H1 (cell line): ENCODE measurements around the gene BAG1. TPM values are rescaled to one million over a fixed set of nuclear protein-coding genes. Genes with fewer than 3 reads are reported as not detected.

Source experiments
- CTCF ChIA-PET: fragments of 300-600 bp; sonication (Branson Sonifier 250); formaldehyde crosslinking; loops from one replicate; lab custom pipeline; 2021; ENCODE audit not compliant: partially characterized antibody; lab: Charles Lee
- POLR2A ChIA-PET: fragments of 300-600 bp; sonication (Branson Sonifier 250); formaldehyde crosslinking; loops from one replicate; lab custom pipeline; 2021; ENCODE audit warnings: inconsistent platforms; ENCODE audit not compliant: partially characterized antibody; lab: Charles Lee
- DNase-seq, 2 experiments: peaks; one replicate each; pipeline versions ENCODE4 v3.0.0 to v3.0.0-alpha.2; 2010 to 2022; ENCODE audit warnings: low spot score in 2 of 2, low read depth in 1 of 2, mixed read lengths in 1 of 2
- FAIRE-seq: peaks from 2 replicates; lab custom pipeline; 2011; peaks lifted over from hg19 to GRCh38; lab: Jason Lieb, UNC
- H2AFZ ChIP-seq: 2 replicates; pipeline ENCODE4 v1.8.1; 2012; ENCODE audit warnings: low read length, inconsistent platforms
- H2AK5ac ChIP-seq: 2 replicates; pipeline ENCODE4 v1.6.1; 2013; ENCODE audit warnings: low read depth, low read length
- H2BK120ac ChIP-seq: replicated peaks from 2 replicates; pipeline ENCODE3; 2013; ENCODE audit warnings: low read depth, low read length, inconsistent platforms
- H2BK12ac ChIP-seq: 2 replicates; pipeline ENCODE4 v1.6.1; 2013; ENCODE audit warnings: low read depth, low read length
- H2BK15ac ChIP-seq: 2 replicates; pipeline ENCODE4 v1.6.1; 2013; ENCODE audit warnings: low read length
- H2BK20ac ChIP-seq: 2 replicates; pipeline ENCODE4 v1.6.1; 2013; ENCODE audit warnings: low read length
- H2BK5ac ChIP-seq: 2 replicates; pipeline ENCODE4 v1.6.1; 2013; ENCODE audit warnings: low read depth, low read length
- H3K14ac ChIP-seq: 2 replicates; pipeline ENCODE4 v1.6.1; 2013; ENCODE audit warnings: inconsistent platforms; ENCODE audit not compliant: insufficient read length
- H3K18ac ChIP-seq: 2 replicates; pipeline ENCODE4 v1.6.1; 2013; ENCODE audit warnings: low read length; ENCODE audit errors: extremely low read depth
- H3K23ac ChIP-seq: 2 replicates; pipeline ENCODE4 v1.6.1; 2013; ENCODE audit warnings: inconsistent platforms; ENCODE audit not compliant: insufficient read length
- H3K23me2 ChIP-seq: 2 replicates; pipeline ENCODE4 v1.6.1; 2013; ENCODE audit warnings: low read depth, low read length
- H3K27ac ChIP-seq: 2 replicates; pipeline ENCODE4 v1.6.1; 2011; ENCODE audit warnings: low read depth, low read length, inconsistent platforms
- H3K27me3 ChIP-seq, 4 experiments: replicated peaks in 1 of 4; 1 replicate in 1 of 4; 2 replicates in 3 of 4; pipeline versions ENCODE4 v1.6.1 to v1.8.1; 2011 to 2013; ENCODE audit warnings: low read length in 3 of 4, mild to moderate bottlenecking in 3 of 4, inconsistent platforms in 2 of 4, mixed read lengths in 2 of 4, moderate library complexity in 1 of 4; ENCODE audit not compliant: control insufficient read depth in 3 of 4, insufficient read depth in 3 of 4; ENCODE audit errors: extremely low read depth in 1 of 4
- H3K36me3 ChIP-seq, 4 experiments: 2 replicates each; pipeline versions ENCODE4 v1.6.1 to v1.8.1; 2011 to 2013; ENCODE audit warnings: mild to moderate bottlenecking in 4 of 4, low read length in 3 of 4, moderate library complexity in 2 of 4, control low read depth in 1 of 4, inconsistent platforms in 1 of 4; ENCODE audit not compliant: insufficient read depth in 4 of 4, control insufficient read depth in 2 of 4
- H3K4ac ChIP-seq: replicated peaks from 2 replicates; pipeline ENCODE3; 2013; ENCODE audit warnings: low read length, low read depth, mixed read lengths, inconsistent platforms; ENCODE audit not compliant: insufficient read length
- H3K4me1 ChIP-seq, 4 experiments: replicated peaks in 1 of 4; 1 replicate in 1 of 4; 2 replicates in 3 of 4; pipeline versions ENCODE4 v1.6.1 to v1.8.1; 2011 to 2013; ENCODE audit warnings: low read length in 3 of 4, inconsistent platforms in 2 of 4, mixed read lengths in 1 of 4; ENCODE audit not compliant: insufficient read depth in 4 of 4, control insufficient read depth in 3 of 4
- H3K4me2 ChIP-seq, 2 experiments: 2 replicates each; pipeline versions ENCODE4 v1.6.1 to v1.8.1; 2011 to 2013; ENCODE audit warnings: low read depth in 2 of 2, low read length in 2 of 2, control low read depth in 1 of 2, inconsistent platforms in 1 of 2, mild to moderate bottlenecking in 1 of 2; ENCODE audit not compliant: insufficient read depth in 1 of 2
- H3K4me3 ChIP-seq, 4 experiments: fragments of 200-600, 300-600 bp in 1 of 4; sonication (generic), shearing (Covaris generic), sonication (Bioruptor Twin) in 1 of 4; 2 replicates each; pipeline versions ENCODE4 v1.5.1 to v1.8.1; 2011 to 2016; ENCODE audit warnings: low read length in 4 of 4, low read depth in 3 of 4, control low read depth in 2 of 4, inconsistent platforms in 2 of 4, mild to moderate bottlenecking in 2 of 4, mixed read lengths in 1 of 4, moderate library complexity in 1 of 4; ENCODE audit not compliant: insufficient read depth in 2 of 4; ENCODE audit errors: extremely low read depth in 1 of 4
- H3K56ac ChIP-seq: replicated peaks from 2 replicates; pipeline ENCODE3; 2013; ENCODE audit warnings: low read depth, mild to moderate bottlenecking, mixed read lengths, low read length, inconsistent platforms; ENCODE audit not compliant: insufficient read length
- H3K79me1 ChIP-seq: 2 replicates; pipeline ENCODE4 v1.6.1; 2013; ENCODE audit warnings: low read depth, low read length, control low read depth
- H3K79me2 ChIP-seq, 2 experiments: 2 replicates each; pipeline versions ENCODE4 v1.6.1 to v1.8.1; 2012 to 2013; ENCODE audit warnings: low read length in 2 of 2, mild to moderate bottlenecking in 2 of 2, inconsistent platforms in 1 of 2; ENCODE audit not compliant: insufficient read depth in 2 of 2, control insufficient read depth in 1 of 2
- H3K9ac ChIP-seq, 4 experiments: replicated peaks in 1 of 4; 1 replicate in 1 of 4; 2 replicates in 3 of 4; pipeline versions ENCODE4 v1.6.1 to v1.8.1; 2011 to 2013; ENCODE audit warnings: low read depth in 3 of 4, low read length in 3 of 4, control low read depth in 2 of 4, mild to moderate bottlenecking in 2 of 4, moderate library complexity in 2 of 4, inconsistent platforms in 1 of 4; ENCODE audit errors: extremely low read depth in 1 of 4
- H3K9me3 ChIP-seq, 2 experiments: 2 replicates each; pipeline versions ENCODE4 v1.6.1 to v1.8.1; 2012 to 2013; ENCODE audit warnings: mild to moderate bottlenecking in 2 of 2, moderate library complexity in 2 of 2, control low read depth in 1 of 2, inconsistent platforms in 1 of 2, low read depth in 1 of 2, low read length in 1 of 2, mixed read lengths in 1 of 2; ENCODE audit not compliant: insufficient read depth in 2 of 2
- H4K20me1 ChIP-seq, 2 experiments: replicated peaks in 1 of 2; 2 replicates each; pipeline versions ENCODE3 to v1.8.1; 2011 to 2013; ENCODE audit warnings: inconsistent platforms in 2 of 2, low read length in 2 of 2, mild to moderate bottlenecking in 1 of 2; ENCODE audit not compliant: insufficient read depth in 2 of 2, control insufficient read depth in 1 of 2
- H4K5ac ChIP-seq: 2 replicates; pipeline ENCODE4 v1.6.1; 2013; ENCODE audit warnings: low read length, low read depth, mixed read lengths, inconsistent platforms; ENCODE audit not compliant: insufficient read length
- H4K8ac ChIP-seq: 2 replicates; pipeline ENCODE4 v1.8.0; 2013; ENCODE audit warnings: mild to moderate bottlenecking, moderate library complexity, low read length, inconsistent platforms; ENCODE audit not compliant: insufficient read depth; ENCODE audit errors: extremely low read depth
- H4K91ac ChIP-seq: replicated peaks from 2 replicates; pipeline ENCODE3; 2013; ENCODE audit warnings: low read length, mixed read lengths, inconsistent platforms; ENCODE audit not compliant: insufficient read length
- CTCF ChIP-seq, 3 experiments: IDR thresholded peaks; 1 replicate in 2 of 3; 2 replicates in 1 of 3; pipeline versions ENCODE4 v1.5.1 to v1.6.1; 2011; ENCODE audit warnings: low read length in 3 of 3, mild to moderate bottlenecking in 3 of 3, inconsistent platforms in 2 of 3, low read depth in 1 of 3, moderate library complexity in 1 of 3; ENCODE audit not compliant: insufficient read depth in 1 of 3; ENCODE audit errors: control extremely low read depth in 1 of 3
- EGR1 ChIP-seq: IDR thresholded peaks from 2 replicates; pipeline ENCODE4 v1.6.1; 2011; ENCODE audit warnings: low read depth, low read length, borderline replicate concordance
- GABPA ChIP-seq: IDR thresholded peaks from 2 replicates; pipeline ENCODE4 v1.6.1; 2011; ENCODE audit warnings: mild to moderate bottlenecking, low read length, moderate library complexity, borderline replicate concordance; ENCODE audit not compliant: insufficient read depth
- RAD21 ChIP-seq, 2 experiments: IDR thresholded peaks in 1 of 2; conservative IDR thresholded peaks in 1 of 2; 2 replicates each; pipeline ENCODE4 v1.6.1; 2011; ENCODE audit warnings: low read depth in 2 of 2, low read length in 2 of 2, improper control_type of control experiment in 1 of 2, inconsistent platforms in 1 of 2, mild to moderate bottlenecking in 1 of 2, moderate library complexity in 1 of 2
- SP4 ChIP-seq: IDR thresholded peaks from 2 replicates; pipeline ENCODE4 v1.6.1; 2012; ENCODE audit warnings: low read length, inconsistent platforms
- USF2 ChIP-seq: IDR thresholded peaks from 2 replicates; pipeline ENCODE4 v1.6.1; 2011; ENCODE audit warnings: low read length, improper control_type of control experiment
- WGBS, 2 experiments: shearing (Covaris generic) in 1 of 2; methylation state at CpG; one replicate each; pipeline versions ENCODE4 v1.1.6 to v1.1.7; 2013 to 2015; ENCODE audit warnings: low lambda C conversion rate in 2 of 2, mixed read lengths in 2 of 2, inconsistent platforms in 1 of 2, low coverage in 1 of 2, missing lambda C conversion rate in 1 of 2; ENCODE audit not compliant: insufficient replicate concordance in 2 of 2, insufficient coverage in 1 of 2, insufficient read length in 1 of 2; ENCODE audit errors: extremely low coverage in 1 of 2, missing lambda C conversion rate in 1 of 2; 5-methylcytosine and 5-hydroxymethylcytosine counted together
- polyA plus RNA-seq, 7 experiments: library from polyadenylated mRNA; depleted of rRNA in 3 of 7; stranded (reverse) in 5 of 7; unstranded in 2 of 7; fragments of >200 nt in 5 of 7; fragments of 200-250 nt in 2 of 7; gene quantifications; 1 replicate in 5 of 7; 2 replicates in 1 of 7; 4 replicates in 1 of 7; pipeline versions ENCODE4 v1.2.1 to v1.2.3, GENCODE V29; 2011 to 2013; ENCODE audit warnings: missing spikeins in 2 of 7, mixed read lengths in 2 of 7
- total RNA-seq: library from RNA; stranded (reverse); fragmentation: NEBNext Ultra II Directional; extraction: Animal tissue kit (Norgen Biotek cat#: 25700); gene quantifications from 2 replicates; pipeline ENCODE4 v1.2.1, GENCODE V29; 2021

BAG1 gene
- total and polyA plus RNA-seq, 2 of the 8 experiments (the other 6 are each of a cell fraction or from before 2014, with no cell fraction given) = 14.7 to 59.8 TPM

GRCh38 chr9:33229359-33230114, 35.0 kb downstream of the BAG1 start:
- Histone ChIP-seq H2BK120ac (no peak overlapping the region), H4K91ac (no peak overlapping the region)
- TF ChIP-seq SP4 (no peak), USF2 (no peak), CTCF (IDR thresholded peaks at IDR 0.05; ENCODE audit: control extremely low read depth in 1 of 3, insufficient read depth in 1 of 3, low read depth in 1 of 3, low read length in 3 of 3) (peak; percentile 38 to 46 (median 41)), EGR1 (no peak), GABPA (no peak), RAD21 (IDR thresholded peaks at IDR 0.05 in 1 of 2, conservative IDR thresholded peaks at IDR 0.05 in 1 of 2; ENCODE audit: low read depth in 2 of 2, low read length in 2 of 2) (peak; percentile 46 to 68)
- TF ChIP-seq, all 59 proteins: peak for 2
- no peaks in the 10 kb centered on the region for H3K36me3 ChIP-seq
- H3K14ac ChIP-seq = no peak overlapping the region
- no peaks in the 10 kb centered on the region for H3K79me2 ChIP-seq
- no peaks in the 10 kb centered on the region for H4K20me1 ChIP-seq
- FAIRE-seq (no peak), DNase-seq (no peak)
- no peak overlapping the region for H2AFZ ChIP-seq
- no peak overlapping the region for H2BK20ac ChIP-seq
- WGBS, 2 experiments = 82% methylated on average over 8 of the region's 9 CpGs; no CpG with 5 or more reads in 1 of the 2 experiments
- no peak overlapping the region for H3K9ac ChIP-seq
- no peaks in the 10 kb centered on the region; a peak in 1 of 7 replicates for H3K27me3 ChIP-seq
- H4K5ac ChIP-seq = no peak overlapping the region
- H4K8ac ChIP-seq = no peak overlapping the region
- H3K79me1 ChIP-seq = no peaks in the 10 kb centered on the region
- H2AK5ac ChIP-seq = no peak overlapping the region
- H3K4me2 ChIP-seq = no peak overlapping the region
- H3K23ac ChIP-seq = no peak overlapping the region
- H3K4ac ChIP-seq = no peak overlapping the region
- H2BK5ac ChIP-seq = no peak overlapping the region
- no peak overlapping the region for H2BK12ac ChIP-seq
- H3K4me3 ChIP-seq = no peak overlapping the region
- no peak overlapping the region for H3K27ac ChIP-seq
- no peak overlapping the region for H3K18ac ChIP-seq
- no peak overlapping the region for H3K56ac ChIP-seq
- no peak overlapping the region for H2BK15ac ChIP-seq
- CTCF ChIA-PET = interaction anchor here (0.7 to 1.2 kb wide), 3 partner anchors 10 to 17 kb away, joined by 3 to 4 read pairs (median 3); partner anchors contain the start of gene SPINK4
- POLR2A ChIA-PET = interaction anchor here (1.5 kb wide), 1 partner anchor 205 kb away, joined by 4 read pairs; the partner anchor contains the start of gene DNAJA1
- H3K4me1 ChIP-seq = peaks cover 0 to 2% (median 0%) of the 10 kb centered on the region in 4 experiments; a peak in 1 of 7 replicates
- H3K23me2 ChIP-seq = no peaks in the 10 kb centered on the region
- no peaks in the 10 kb centered on the region for H3K9me3 ChIP-seq
